ENCODE data around the gene LRP1B. TPM values are rescaled to one million over a fixed set of nuclear protein-coding genes. Genes with fewer than 3 reads are reported as not detected.

Gene LRP1B
- total and polyA plus RNA-seq, 2 of the 8 experiments (the other 6 are each of a cell fraction or from before 2014, with no cell fraction given), result 0.03 TPM; not detected in 1

DNA sequence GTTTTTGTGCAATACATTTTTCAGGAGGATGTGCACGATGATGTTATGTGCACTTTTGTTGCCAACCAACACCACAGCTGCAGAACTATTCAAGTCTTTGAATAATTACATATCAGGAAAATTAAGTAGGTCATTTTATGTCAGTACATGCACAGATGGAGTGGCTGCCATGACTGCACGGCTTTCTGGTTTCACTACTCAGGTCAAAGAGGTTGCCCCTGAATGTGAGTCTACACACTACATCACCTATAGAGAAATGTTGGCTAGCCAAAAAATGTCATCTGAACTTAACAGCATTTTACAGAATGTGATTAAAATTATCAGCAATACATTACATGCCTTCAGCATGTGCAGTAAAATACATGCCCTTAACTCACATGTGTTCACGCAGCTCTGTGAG, 1713.3 kb downstream of the LRP1B start:
- no peak overlapping the region for H3K9ac ChIP-seq (replicated peaks in 1 of 4; ENCODE audit: extremely low read depth in 1 of 4, low read depth in 3 of 4, low read length in 3 of 4)
- H2BK20ac ChIP-seq (ENCODE audit: low read length), result no peak overlapping the region
- no peak overlapping the region for H3K18ac ChIP-seq (ENCODE audit: extremely low read depth, low read length)
- no peak overlapping the region for H3K4ac ChIP-seq (replicated peaks; ENCODE audit: insufficient read length, low read depth, low read length)
- no peak overlapping the region for H3K4me2 ChIP-seq (ENCODE audit: insufficient read depth in 1 of 2, low read depth in 2 of 2, low read length in 2 of 2)
- DNase-seq (ENCODE audit: low read depth in 1 of 2, low spot score in 2 of 2), result no peak
- no peak overlapping the region for H4K91ac ChIP-seq (replicated peaks; ENCODE audit: insufficient read length, low read length)
- no peaks in the 10 kb centered on the region for H4K20me1 ChIP-seq (replicated peaks in 1 of 2; ENCODE audit: control insufficient read depth in 1 of 2, insufficient read depth in 2 of 2, low read length in 2 of 2)
- H2BK15ac ChIP-seq (ENCODE audit: low read length), result no peak overlapping the region
- no peak overlapping the region for H4K5ac ChIP-seq (ENCODE audit: insufficient read length, low read depth, low read length)
- no peak for TF ChIP-seq EP300 (IDR thresholded peaks at IDR 0.05; ENCODE audit: borderline replicate concordance in 1 of 2, low read depth in 2 of 2, low read length in 2 of 2)
- TF ChIP-seq HDAC2 (IDR thresholded peaks at IDR 0.05; ENCODE audit: borderline replicate concordance in 1 of 2, low read depth in 2 of 2, low read length in 2 of 2), result no peak
- TF ChIP-seq POLR2AphosphoS5 (IDR thresholded peaks at IDR 0.05; ENCODE audit: low read depth, low read length), result no peak
- H3K9me3 ChIP-seq (ENCODE audit: insufficient read depth in 2 of 2, low read depth in 1 of 2, low read length in 1 of 2), result no peaks in the 10 kb centered on the region
- no peak overlapping the region for H2AFZ ChIP-seq (ENCODE audit: low read length)
- ChIA-PET CTCF (ENCODE audit: partially characterized antibody) (no interaction called here), POLR2A (ENCODE audit: partially characterized antibody) (no interaction called here)
- no peak overlapping the region for H3K27ac ChIP-seq (ENCODE audit: low read depth, low read length)
- no peak for FAIRE-seq
- H3K4me1 ChIP-seq (replicated peaks in 1 of 4; ENCODE audit: control insufficient read depth in 3 of 4, insufficient read depth in 4 of 4, low read length in 3 of 4), result no peaks in the 10 kb centered on the region; a peak in 1 of 7 replicates
- no peak overlapping the region for H3K56ac ChIP-seq (replicated peaks; ENCODE audit: insufficient read length, low read depth, low read length)
- H2BK12ac ChIP-seq (ENCODE audit: low read depth, low read length), result no peak overlapping the region
- no peaks in the 10 kb centered on the region for H3K27me3 ChIP-seq (replicated peaks in 1 of 4; ENCODE audit: control insufficient read depth in 3 of 4, extremely low read depth in 1 of 4, insufficient read depth in 3 of 4, low read length in 3 of 4)
- WGBS, 2 experiments (ENCODE audit: extremely low coverage in 1 of 2, insufficient coverage in 1 of 2, insufficient read length in 1 of 2, insufficient replicate concordance in 2 of 2, low coverage in 1 of 2, low lambda C conversion rate in 2 of 2, missing lambda C conversion rate in 1 of 2), result 96% methylated on average over 3 of the region's 3 CpGs; no CpG with 5 or more reads in 1 of the 2 experiments
- no peaks in the 10 kb centered on the region for H3K36me3 ChIP-seq (ENCODE audit: control insufficient read depth in 2 of 4, insufficient read depth in 4 of 4, low read length in 3 of 4)
- H3K79me1 ChIP-seq (ENCODE audit: low read depth, low read length), result no peaks in the 10 kb centered on the region
- no peaks in the 10 kb centered on the region for H3K23me2 ChIP-seq (ENCODE audit: low read depth, low read length)
- no peak overlapping the region for H4K8ac ChIP-seq (ENCODE audit: extremely low read depth, insufficient read depth, low read length)
- H3K4me3 ChIP-seq (ENCODE audit: extremely low read depth in 1 of 4, insufficient read depth in 2 of 4, low read depth in 3 of 4, low read length in 4 of 4), result no peak overlapping the region
- H2AK5ac ChIP-seq (ENCODE audit: low read depth, low read length), result no peak overlapping the region
- H2BK120ac ChIP-seq (replicated peaks; ENCODE audit: low read depth, low read length), result no peak overlapping the region
- no peaks in the 10 kb centered on the region for H3K79me2 ChIP-seq (ENCODE audit: control insufficient read depth in 1 of 2, insufficient read depth in 2 of 2, low read length in 2 of 2)
- H2BK5ac ChIP-seq (ENCODE audit: low read depth, low read length), result no peak overlapping the region
- no peak overlapping the region for H3K23ac ChIP-seq (ENCODE audit: insufficient read length)
- no peak overlapping the region for H3K14ac ChIP-seq (ENCODE audit: insufficient read length)

Data from H1 (cell line).